OCI-LY7 (cell line): ENCODE results near the gene PHYKPL. TPM values are rescaled to one million over a fixed set of nuclear protein-coding genes. Genes with fewer than 3 reads are reported as not detected.

ENCODE experiments used
- BruUV-seq: library from RNA; stranded (reverse); fragments of 400-500 nt; replicated peaks from 2 replicates; lab custom pipeline; 2021; lab: Mats Ljungman, UMichigan
- CTCF ChIA-PET: fragments of 300-600 bp; sonication (Branson Sonifier 250); formaldehyde crosslinking; loops from one replicate; lab custom pipeline; 2022; ENCODE audit warnings: antibody characterized with exemption; ENCODE audit not compliant: unreplicated experiment; lab: Charles Lee
- POLR2A ChIA-PET: fragments of 300-600 bp; sonication (Branson Sonifier 250); formaldehyde crosslinking; loops from one replicate; lab custom pipeline; 2022; ENCODE audit warnings: antibody characterized with exemption; lab: Charles Lee
- DNase-seq: peaks from one replicate; pipeline ENCODE4 v3.0.0-alpha.2; 2015; ENCODE audit warnings: low spot score
- H2AFZ ChIP-seq: fragments of 200-600 bp; sonication (generic), shearing (Covaris generic); 2 replicates; pipeline ENCODE4 v1.6.1; 2014; ENCODE audit warnings: mild to moderate bottlenecking, antibody characterized with exemption, low read length, moderate library complexity
- H3K27ac ChIP-seq: fragments of 200-600 bp; sonication (generic); 2 replicates; pipeline ENCODE4 v1.5.1; 2014; ENCODE audit warnings: mixed run types, low read depth, mild to moderate bottlenecking, moderate library complexity, low read length, inconsistent platforms; ENCODE audit not compliant: poor library complexity, severe bottlenecking
- H3K36me3 ChIP-seq: fragments of 200-600 bp; sonication (generic); 2 replicates; pipeline ENCODE4 v1.6.1; 2014; ENCODE audit warnings: mild to moderate bottlenecking, antibody characterized with exemption, low read length, moderate library complexity, mixed read lengths; ENCODE audit not compliant: insufficient read depth
- H3K4me1 ChIP-seq: fragments of 200-600 bp; sonication (generic); 2 replicates; pipeline ENCODE4 v1.5.1; 2014; ENCODE audit warnings: mild to moderate bottlenecking, low read length; ENCODE audit not compliant: insufficient read depth, poor library complexity, severe bottlenecking
- H3K4me2 ChIP-seq: fragments of 200-600 bp; sonication (generic); 2 replicates; pipeline ENCODE4 v1.6.1; 2014; ENCODE audit warnings: mild to moderate bottlenecking, low read length
- H3K4me3 ChIP-seq: fragments of 200-600 bp; sonication (generic); 2 replicates; pipeline ENCODE4 v1.5.1; 2014; ENCODE audit warnings: mild to moderate bottlenecking, low read depth, low read length; ENCODE audit not compliant: poor library complexity, severe bottlenecking
- H3K79me2 ChIP-seq: fragments of 200-600 bp; sonication (generic); 2 replicates; pipeline ENCODE4 v1.6.1; 2016; ENCODE audit warnings: low read depth, mild to moderate bottlenecking, low read length, moderate library complexity, mixed read lengths; ENCODE audit not compliant: insufficient read depth
- H3K9me2 ChIP-seq: fragments of 200-600 bp; sonication (generic); 2 replicates; pipeline ENCODE4 v1.6.1; 2016; ENCODE audit warnings: mild to moderate bottlenecking, low read length, mixed read lengths; ENCODE audit not compliant: insufficient read depth
- H3K9me3 ChIP-seq: fragments of 200-600 bp; sonication (generic); 2 replicates; pipeline ENCODE4 v1.6.1; 2014; ENCODE audit warnings: mild to moderate bottlenecking, mixed run types, low read length, mixed read lengths
- H4K20me1 ChIP-seq: fragments of 200-600 bp; sonication (generic); 2 replicates; pipeline ENCODE4 v1.6.1; 2014; ENCODE audit warnings: mild to moderate bottlenecking, antibody characterized with exemption, low read length, moderate library complexity, mixed read lengths; ENCODE audit not compliant: insufficient read depth
- EZH2phosphoT487 ChIP-seq: fragments of 200-600 bp; sonication (generic); IDR thresholded peaks from 2 replicates; pipeline ENCODE4 v1.6.1; 2018; ENCODE audit warnings: low read depth, borderline replicate concordance, mild to moderate bottlenecking, mixed run types, antibody characterized with exemption, low read length, moderate library complexity, mixed read lengths
- intact Hi-C: fragments of 100-400 bp; cut with micrococcal nuclease; formaldehyde crosslinking; loops from one replicate; pipeline ENCODE4 v1.10.0; 2022; ENCODE audit not compliant: unreplicated experiment
- total RNA-seq, 2 experiments: library from RNA; depleted of rRNA in 1 of 2; stranded (reverse); fragments of >200 nt in 1 of 2; shearing (Covaris generic) in 1 of 2; gene quantifications; 2 replicates each; pipeline ENCODE4 v1.2.3, GENCODE V29; 2014 to 2022
- TF ChIP-seq, protein P1 (sequence below): fragments of 200-600 bp; sonication (generic); conservative IDR thresholded peaks from 2 replicates; pipeline ENCODE4 v1.5.1; 2014; ENCODE audit warnings: mild to moderate bottlenecking, antibody characterized with exemption, low read length, moderate library complexity, mixed read lengths

PHYKPL gene
- total RNA-seq, 2 experiments from 2014 or later = 86.3 to 146 TPM

GRCh38 chr5:178205749-178206047 is 26.9 kb downstream of the PHYKPL start:
- intact Hi-C loops = loop anchor here (2.0 kb wide), 1 partner anchor 27 kb away; the partner anchor contains the start of gene PHYKPL
- POLR2A ChIA-PET = interaction anchor here (0.9 to 1.7 kb wide), 2 partner anchors 11 to 25 kb away, joined by 4 to 5 read pairs; no protein-coding TSS in a partner anchor
- H3K79me2 ChIP-seq = peaks cover 62% of the 10 kb centered on the region
- BruUV-seq = no TSS peak
- no peaks in the 10 kb centered on the region for H3K9me3 ChIP-seq
- peak overlapping the region; percentile 99 for H3K4me3 ChIP-seq
- peaks cover 54% of the 10 kb centered on the region for H4K20me1 ChIP-seq
- no peaks in the 10 kb centered on the region for H3K9me2 ChIP-seq
- H3K36me3 ChIP-seq = peaks cover 63% of the 10 kb centered on the region
- H3K27ac ChIP-seq = peak overlapping the region; percentile 82
- peaks cover 20% of the 10 kb centered on the region for H3K4me1 ChIP-seq
- peak overlapping the region; percentile 99 for H3K4me2 ChIP-seq
- no peak for DNase-seq
- H2AFZ ChIP-seq = no peak overlapping the region
- CTCF ChIA-PET = no interaction called here
- TF ChIP-seq EZH2phosphoT487 = no peak
- TF ChIP-seq, protein P1, sequence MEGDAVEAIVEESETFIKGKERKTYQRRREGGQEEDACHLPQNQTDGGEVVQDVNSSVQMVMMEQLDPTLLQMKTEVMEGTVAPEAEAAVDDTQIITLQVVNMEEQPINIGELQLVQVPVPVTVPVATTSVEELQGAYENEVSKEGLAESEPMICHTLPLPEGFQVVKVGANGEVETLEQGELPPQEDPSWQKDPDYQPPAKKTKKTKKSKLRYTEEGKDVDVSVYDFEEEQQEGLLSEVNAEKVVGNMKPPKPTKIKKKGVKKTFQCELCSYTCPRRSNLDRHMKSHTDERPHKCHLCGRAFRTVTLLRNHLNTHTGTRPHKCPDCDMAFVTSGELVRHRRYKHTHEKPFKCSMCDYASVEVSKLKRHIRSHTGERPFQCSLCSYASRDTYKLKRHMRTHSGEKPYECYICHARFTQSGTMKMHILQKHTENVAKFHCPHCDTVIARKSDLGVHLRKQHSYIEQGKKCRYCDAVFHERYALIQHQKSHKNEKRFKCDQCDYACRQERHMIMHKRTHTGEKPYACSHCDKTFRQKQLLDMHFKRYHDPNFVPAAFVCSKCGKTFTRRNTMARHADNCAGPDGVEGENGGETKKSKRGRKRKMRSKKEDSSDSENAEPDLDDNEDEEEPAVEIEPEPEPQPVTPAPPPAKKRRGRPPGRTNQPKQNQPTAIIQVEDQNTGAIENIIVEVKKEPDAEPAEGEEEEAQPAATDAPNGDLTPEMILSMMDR = no peak

DNA sequence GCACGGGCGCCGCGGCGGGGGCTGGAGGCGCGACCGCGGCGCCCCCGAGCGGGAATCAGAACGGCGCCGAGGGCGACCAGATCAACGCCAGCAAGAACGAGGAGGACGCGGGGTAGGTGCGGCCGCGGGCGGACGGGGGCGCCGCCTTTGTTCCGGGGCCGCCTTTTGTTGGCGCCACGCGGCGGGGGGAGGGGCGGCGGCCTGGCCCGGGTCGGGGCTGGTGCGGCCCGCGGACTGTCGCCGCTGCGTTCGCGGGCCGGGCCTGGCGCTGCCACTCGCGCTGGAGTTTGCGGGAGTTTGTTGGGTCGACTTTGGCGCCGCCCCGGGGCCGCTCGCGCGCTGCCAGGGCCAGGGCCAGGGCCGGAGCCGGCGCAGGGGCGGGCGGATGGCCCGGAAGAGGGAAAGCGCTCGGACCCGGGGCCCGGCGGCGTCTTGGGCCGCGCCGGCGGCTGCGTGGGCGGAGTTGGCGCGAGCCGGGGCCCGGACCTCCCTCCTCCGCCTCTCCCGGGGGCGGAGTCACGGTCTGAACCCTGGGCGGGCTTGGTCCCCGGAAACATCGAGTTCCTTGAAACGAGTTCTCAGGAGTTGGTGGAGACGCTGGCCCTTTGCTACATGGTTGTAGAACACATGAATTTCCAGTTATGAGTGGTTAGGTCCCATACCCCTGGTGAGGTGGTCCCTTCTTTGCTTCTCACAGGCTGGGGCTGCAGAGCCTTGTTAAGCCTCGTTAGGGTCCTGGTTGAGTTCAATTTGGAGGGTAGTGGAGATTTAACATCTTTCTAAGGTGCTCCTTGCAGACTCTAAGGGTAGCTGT is 27.5 kb downstream of the PHYKPL start:
- H3K4me1 ChIP-seq = peaks cover 20% of the 10 kb centered on the region
- H3K36me3 ChIP-seq = peaks cover 57% of the 10 kb centered on the region
- intact Hi-C loops = loop anchor here (2.0 kb wide), 1 partner anchor 28 kb away; the partner anchor contains the start of gene PHYKPL
- no peak overlapping the region for H2AFZ ChIP-seq
- TF ChIP-seq, protein P1 = 0 out of 2 replicates have a peak, but pooled peaks have one; percentile 21
- no peak for TF ChIP-seq EZH2phosphoT487
- DNase-seq = peak; percentile 88
- CTCF ChIA-PET = no interaction called here
- H4K20me1 ChIP-seq = peaks cover 49% of the 10 kb centered on the region
- H3K9me3 ChIP-seq = no peaks in the 10 kb centered on the region
- POLR2A ChIA-PET = interaction anchor here (0.6 to 1.7 kb wide), 10 partner anchors 10 to 655 kb away, joined by 3 to 5 read pairs (median 3); partner anchors contain the start of gene ZNF354B
- H3K27ac ChIP-seq = peak overlapping the region; percentile 82
- peak overlapping the region; percentile 99 for H3K4me2 ChIP-seq
- BruUV-seq = no TSS peak
- H3K9me2 ChIP-seq = no peaks in the 10 kb centered on the region
- peak overlapping the region; percentile 99 for H3K4me3 ChIP-seq
- peaks cover 62% of the 10 kb centered on the region for H3K79me2 ChIP-seq
